Stimulated activated CD4-positive, alpha-beta T cell treated with anti-CD3 and anti-CD28 coated beads, Interleukin-1b, Interleukin-23, amount 100 ng/mL, for 48 hours (primary cell): ENCODE results near the gene ZBED6.
"Not testable (repeated sequence)": the region's sequence is repeated elsewhere in the genome, so short reads cannot be mapped to it uniquely, and the experiment has no call there.

Source experiments
- DNase-seq: peaks from one replicate; pipeline ENCODE4 v3.0.0-alpha.2; 2020

ZBED6 gene

DNA sequence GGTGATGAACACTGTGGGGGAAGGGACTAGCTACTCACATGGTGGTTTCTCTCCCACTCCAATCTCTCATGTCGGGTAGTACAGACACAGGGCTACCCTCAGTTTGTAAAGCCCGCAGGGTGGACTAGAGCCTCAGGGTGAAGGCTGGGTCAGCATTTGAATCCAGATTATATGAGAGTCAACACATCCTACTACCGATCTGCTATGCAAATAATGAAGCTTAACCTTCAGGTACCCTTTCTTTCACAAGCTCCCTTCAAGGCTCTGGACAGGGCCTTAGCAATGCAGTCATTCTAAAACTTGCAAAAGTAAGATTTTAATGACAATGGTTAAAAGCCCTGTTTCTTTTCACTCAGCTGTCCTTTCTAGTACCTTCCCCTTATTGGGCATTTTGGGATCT is 5.5 kb upstream of the ZBED6 start:
- DNase-seq, result no peak

DNA sequence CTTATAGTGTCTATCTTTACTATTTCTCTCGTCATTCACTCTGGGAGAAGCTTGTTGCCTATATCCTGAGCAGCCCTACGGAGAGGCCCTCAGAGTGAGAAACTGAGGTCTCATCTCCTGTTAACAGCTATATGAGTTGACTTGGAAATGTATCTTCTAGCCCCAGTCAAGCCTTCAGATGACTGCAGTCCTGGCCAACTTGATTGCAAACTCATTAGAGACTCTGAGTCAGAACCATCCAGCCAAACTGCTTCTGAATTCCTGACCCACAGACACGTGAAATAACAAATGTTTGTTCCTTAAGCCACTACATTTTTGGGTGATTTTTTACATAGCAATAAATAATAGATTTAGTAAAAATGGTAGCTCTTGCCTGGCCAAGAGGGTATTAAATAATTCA is 3.9 kb upstream of the ZBED6 start:
- DNase-seq, result no peak

- no peak for DNase-seq
Measured at GRCh38 chr1:203792486-203792885, 2.9 kb upstream of the ZBED6 start.

DNA sequence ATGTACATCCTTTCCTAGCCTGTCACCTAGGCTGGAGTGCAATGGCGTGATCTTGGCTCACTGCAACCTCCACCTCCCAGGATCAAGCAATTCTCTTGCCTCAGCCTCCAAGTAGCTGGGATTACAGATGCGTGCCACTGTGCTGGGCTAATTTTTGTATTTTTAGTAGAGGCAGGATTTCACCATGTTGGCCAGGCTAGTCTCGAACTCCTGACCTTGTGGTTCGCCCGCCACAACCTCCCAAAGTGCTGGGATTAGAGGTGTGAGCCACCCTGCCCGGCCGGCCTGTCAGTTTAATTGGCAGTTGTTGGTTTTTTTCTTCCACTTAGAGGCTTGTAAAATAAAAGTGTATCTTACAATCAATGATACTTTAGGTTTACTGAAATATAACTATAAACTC is 1.9 kb upstream of the ZBED6 start:
- not testable (repeated sequence) for DNase-seq

- DNase-seq, result no peak
Measured at GRCh38 chr1:203794764-203795440, 521 bp upstream of the ZBED6 start.

DNA sequence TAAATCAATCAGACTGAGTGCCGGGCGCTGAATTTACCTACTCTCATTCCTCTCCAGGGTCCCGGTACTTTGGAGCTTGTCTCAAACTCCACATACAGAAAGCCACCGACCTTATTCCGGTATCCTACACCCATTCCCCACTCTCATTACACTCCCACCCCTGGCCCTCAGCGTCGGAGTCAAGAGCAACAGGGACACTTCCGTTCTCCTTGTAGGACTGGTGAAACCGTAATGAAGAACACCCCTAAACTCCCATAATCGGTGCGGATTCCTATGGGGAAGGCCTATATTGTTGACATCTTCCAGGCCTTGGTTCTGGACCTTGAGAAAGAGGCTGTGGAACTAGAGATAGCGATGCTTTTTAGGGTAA is 798 bp downstream of the ZBED6 start:
- peak; percentile 27 for DNase-seq

DNA sequence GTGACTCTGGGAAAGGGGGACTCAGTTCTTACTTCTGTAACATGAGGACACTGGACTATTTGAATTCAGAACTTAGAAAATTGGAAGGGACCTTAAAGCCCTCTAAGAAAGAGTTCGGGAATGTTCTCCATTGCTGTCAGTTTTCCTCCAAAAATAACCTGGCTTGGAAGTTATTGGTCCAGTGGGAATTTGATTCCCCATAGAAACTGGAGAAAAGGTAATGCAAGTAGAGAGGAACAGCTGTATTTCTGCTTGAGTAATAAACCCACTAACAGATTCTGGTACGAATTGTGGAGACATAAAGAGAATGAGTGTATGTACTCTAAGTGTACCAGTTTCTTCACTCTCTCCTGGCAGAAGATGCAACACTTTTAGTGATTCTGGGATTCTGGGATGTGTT is 1.8 kb downstream of the ZBED6 start:
- DNase-seq, result no peak

GRCh38 chr1:203797948-203798655 is 2.7 kb downstream of the ZBED6 start:
- no peak for DNase-seq

DNA sequence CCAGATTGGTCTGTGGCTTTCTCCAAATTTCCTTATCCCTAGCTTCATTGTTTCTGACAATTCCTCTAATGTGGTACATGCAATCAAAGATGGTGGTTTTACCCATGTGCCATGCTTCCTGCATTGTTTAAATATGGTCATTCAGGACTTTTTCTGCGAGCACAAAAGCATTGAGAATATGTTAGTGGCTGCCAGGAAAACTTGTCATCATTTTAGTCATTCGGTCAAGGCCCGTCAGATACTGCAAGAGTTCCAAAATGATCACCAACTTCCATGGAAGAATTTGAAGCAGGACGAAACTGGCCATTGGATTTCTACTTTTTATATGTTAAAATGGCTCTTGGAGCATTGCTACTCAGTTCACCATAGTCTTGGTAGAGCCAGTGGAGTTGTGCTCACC is 3.7 kb downstream of the ZBED6 start:
- DNase-seq, result no peak

DNA sequence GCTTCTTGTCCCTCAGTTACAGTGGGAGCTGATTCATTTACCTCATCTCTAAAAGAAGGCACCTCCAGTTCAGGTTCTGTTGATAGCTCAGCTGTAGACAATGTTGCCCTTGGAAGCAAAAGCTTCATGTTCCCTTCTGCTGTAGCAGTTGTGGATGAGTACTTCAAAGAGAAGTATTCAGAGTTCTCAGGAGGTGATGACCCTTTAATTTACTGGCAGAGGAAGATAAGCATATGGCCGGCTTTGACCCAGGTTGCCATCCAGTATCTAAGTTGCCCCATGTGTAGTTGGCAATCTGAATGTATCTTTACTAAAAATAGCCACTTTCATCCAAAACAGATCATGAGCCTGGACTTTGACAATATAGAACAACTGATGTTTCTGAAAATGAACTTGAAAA is 4.5 kb downstream of the ZBED6 start:
- no peak for DNase-seq

GRCh38 chr1:203805689-203806088 is 10.3 kb downstream of the ZBED6 start:
- no peak for DNase-seq

DNA sequence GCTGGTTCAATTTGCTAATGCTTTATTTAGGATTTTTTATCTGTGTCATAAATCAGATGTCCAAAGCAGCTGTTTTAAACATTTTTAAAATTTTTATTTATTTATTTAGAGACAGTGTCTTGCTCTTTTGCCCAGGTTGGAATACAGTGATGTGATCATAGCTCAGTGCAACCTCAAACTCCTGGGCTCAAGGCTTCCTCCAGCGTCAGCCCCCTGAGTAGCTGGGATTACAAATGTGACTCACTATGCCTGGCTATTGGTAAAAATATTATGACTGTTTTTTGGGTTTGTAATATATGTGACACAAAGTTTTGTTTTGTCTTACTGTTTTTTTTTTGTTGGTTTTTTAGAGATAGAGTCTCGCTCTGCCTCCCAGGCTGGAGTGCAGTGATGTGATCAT is 11.8 kb downstream of the ZBED6 start:
- DNase-seq, result no peak

GRCh38 chr1:203813581-203814341 is 18.3 kb downstream of the ZBED6 start:
- DNase-seq, result no peak

DNA sequence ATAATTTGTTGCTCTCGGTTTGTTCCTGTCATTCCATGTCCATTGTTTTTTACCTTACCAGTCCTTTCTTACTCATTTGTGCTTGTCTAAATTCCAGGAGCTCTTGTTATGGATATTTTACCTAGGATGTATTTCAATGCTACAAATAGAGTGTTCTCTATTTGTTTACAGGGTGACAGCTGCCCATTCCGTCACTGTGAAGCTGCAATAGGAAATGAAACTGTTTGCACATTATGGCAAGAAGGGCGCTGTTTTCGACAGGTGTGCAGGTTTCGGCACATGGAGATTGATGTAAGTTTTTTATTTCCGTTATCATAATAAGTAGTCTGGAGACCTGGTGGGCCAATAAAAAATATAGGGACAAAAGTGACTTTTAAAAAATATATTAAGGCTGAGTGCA is 23.0 kb downstream of the ZBED6 start:
- DNase-seq, result no peak

DNA sequence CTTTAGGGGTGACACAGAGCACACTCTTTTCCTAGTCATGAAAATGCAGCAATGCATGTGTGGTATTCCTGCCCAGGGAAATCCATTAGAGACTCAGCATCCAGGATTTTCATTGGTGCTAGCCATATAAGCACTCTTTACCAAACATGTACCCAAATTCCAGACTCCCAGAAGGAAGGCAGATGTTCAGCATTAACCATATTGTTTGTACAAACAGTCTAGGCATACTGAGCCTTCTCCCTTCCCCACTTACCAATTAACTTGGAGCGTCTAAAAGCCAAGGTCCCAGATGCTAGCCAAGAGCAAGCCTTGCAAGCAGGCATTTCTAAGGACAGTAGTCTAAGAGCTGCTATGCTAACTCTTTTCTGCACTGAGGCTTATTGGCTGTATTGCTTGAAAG is 27.9 kb downstream of the ZBED6 start:
- DNase-seq, result no peak

GRCh38 chr1:203826175-203826574 is 30.8 kb downstream of the ZBED6 start:
- no peak for DNase-seq

- DNase-seq, result no peak
Measured at GRCh38 chr1:203828002-203828401, 32.6 kb downstream of the ZBED6 start.

GRCh38 chr1:203828503-203828902 is 33.1 kb downstream of the ZBED6 start:
- DNase-seq, result no peak

GRCh38 chr1:203829247-203829646 is 33.8 kb downstream of the ZBED6 start:
- DNase-seq, result not testable (repeated sequence)

GRCh38 chr1:203835476-203835875 is 40.1 kb downstream of the ZBED6 start:
- DNase-seq, result no peak

- DNase-seq, result no peak
Measured at GRCh38 chr1:203839081-203839480, 43.7 kb downstream of the ZBED6 start.

DNA sequence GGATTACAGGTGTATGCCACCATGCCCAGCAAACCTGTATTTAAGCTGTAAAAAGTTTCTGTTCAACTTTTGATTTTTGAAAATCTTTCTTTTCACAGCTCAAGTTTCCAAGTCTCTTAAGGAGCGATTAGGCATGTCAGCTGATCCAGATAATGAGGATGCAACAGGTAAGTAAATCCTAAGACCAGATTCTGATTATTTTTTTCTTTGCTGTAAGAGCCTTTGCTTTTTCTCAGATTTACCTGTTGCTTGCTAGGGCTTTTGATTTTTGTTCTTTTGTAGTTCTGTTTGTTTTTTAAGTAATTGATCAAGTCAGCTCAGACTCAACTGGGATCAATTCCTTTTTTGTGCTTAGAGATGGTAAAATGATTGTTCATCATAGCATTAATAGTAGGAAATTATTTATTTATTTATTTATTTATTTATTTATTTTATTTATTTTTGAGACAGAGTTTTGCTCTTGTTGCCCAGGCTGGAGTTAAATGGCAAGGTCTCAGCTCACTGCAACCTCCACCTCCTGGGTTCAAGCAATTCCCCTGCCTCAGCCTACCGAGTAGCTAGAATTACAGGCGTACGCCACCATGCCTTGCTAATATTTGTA is 44.9 kb downstream of the ZBED6 start:
- DNase-seq, result no peak

DNA sequence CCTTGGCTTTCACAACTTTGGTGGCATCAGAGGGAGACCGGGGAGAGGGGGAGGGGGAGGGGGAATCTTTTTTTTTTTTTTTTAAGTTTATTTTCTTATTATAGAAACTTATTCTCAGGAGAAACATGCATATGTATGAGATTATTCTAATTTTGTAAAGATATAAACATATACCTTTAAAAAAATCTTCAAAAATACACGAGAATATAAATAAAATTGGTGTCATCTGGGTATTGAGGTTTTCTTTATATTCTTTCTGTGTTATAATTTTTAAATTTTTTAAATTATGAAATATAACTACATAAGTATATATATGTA is 47.1 kb downstream of the ZBED6 start:
- no peak for DNase-seq

- no peak for DNase-seq
Measured at GRCh38 chr1:203843435-203843834, 48.0 kb downstream of the ZBED6 start.
